ENCODE results near the gene BBS9.
"Not testable (repeated sequence)": the region's sequence is repeated elsewhere in the genome, so short reads cannot be mapped to it uniquely, and the experiment has no call there.

DNA sequence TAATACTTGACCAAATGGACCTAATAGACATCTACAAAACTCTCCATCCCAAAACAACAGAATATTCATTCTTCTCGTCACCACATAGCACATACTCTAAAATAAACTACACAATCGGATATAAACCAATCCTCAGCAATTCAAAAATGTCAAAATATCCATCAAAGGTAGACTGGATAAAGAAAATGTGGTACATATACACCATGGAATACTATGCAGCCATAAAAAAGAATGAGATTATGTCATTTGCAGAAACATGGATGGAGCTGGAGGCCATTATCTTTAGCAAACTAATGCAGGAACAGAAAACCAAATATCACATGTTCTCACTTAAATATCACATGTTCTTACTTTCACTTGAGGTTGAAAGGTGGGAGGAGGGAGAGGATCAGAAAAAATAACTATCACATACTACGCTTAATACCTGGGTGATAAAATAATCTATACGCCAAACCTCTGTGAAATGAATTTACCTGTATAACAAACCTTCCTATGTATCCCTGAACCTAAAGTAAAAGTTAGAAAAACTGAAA is 142.5 kb downstream of the BBS9 start:
- TF ChIP-seq POLR2A (IDR thresholded peaks at IDR 0.05; ENCODE audit: low read depth, low read length); BHLHE40 (IDR thresholded peaks at IDR 0.05; ENCODE audit: low read depth, low read length); RAD21 (IDR thresholded peaks at IDR 0.05; ENCODE audit: low read length); MAZ (IDR thresholded peaks at IDR 0.05; ENCODE audit: borderline replicate concordance, low read depth, low read length); FOS (IDR thresholded peaks at IDR 0.05; ENCODE audit: low read depth, low read length); CEBPB (IDR thresholded peaks at IDR 0.05; ENCODE audit: low read depth, low read length); MXI1 (IDR thresholded peaks at IDR 0.05; ENCODE audit: borderline replicate concordance, low read depth, low read length); RCOR1 (IDR thresholded peaks at IDR 0.05; ENCODE audit: insufficient replicate concordance, low read length): not testable (repeated sequence)
- TF ChIP-seq, protein P1, sequence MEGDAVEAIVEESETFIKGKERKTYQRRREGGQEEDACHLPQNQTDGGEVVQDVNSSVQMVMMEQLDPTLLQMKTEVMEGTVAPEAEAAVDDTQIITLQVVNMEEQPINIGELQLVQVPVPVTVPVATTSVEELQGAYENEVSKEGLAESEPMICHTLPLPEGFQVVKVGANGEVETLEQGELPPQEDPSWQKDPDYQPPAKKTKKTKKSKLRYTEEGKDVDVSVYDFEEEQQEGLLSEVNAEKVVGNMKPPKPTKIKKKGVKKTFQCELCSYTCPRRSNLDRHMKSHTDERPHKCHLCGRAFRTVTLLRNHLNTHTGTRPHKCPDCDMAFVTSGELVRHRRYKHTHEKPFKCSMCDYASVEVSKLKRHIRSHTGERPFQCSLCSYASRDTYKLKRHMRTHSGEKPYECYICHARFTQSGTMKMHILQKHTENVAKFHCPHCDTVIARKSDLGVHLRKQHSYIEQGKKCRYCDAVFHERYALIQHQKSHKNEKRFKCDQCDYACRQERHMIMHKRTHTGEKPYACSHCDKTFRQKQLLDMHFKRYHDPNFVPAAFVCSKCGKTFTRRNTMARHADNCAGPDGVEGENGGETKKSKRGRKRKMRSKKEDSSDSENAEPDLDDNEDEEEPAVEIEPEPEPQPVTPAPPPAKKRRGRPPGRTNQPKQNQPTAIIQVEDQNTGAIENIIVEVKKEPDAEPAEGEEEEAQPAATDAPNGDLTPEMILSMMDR (conservative IDR thresholded peaks at IDR 0.05; ENCODE audit: low read depth, low read length): not testable (repeated sequence)
- TF ChIP-seq, protein P2, sequence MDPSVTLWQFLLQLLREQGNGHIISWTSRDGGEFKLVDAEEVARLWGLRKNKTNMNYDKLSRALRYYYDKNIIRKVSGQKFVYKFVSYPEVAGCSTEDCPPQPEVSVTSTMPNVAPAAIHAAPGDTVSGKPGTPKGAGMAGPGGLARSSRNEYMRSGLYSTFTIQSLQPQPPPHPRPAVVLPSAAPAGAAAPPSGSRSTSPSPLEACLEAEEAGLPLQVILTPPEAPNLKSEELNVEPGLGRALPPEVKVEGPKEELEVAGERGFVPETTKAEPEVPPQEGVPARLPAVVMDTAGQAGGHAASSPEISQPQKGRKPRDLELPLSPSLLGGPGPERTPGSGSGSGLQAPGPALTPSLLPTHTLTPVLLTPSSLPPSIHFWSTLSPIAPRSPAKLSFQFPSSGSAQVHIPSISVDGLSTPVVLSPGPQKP (IDR thresholded peaks at IDR 0.05; ENCODE audit: borderline replicate concordance, low read depth, low read length): not testable (repeated sequence)
- TF ChIP-seq, protein P3, sequence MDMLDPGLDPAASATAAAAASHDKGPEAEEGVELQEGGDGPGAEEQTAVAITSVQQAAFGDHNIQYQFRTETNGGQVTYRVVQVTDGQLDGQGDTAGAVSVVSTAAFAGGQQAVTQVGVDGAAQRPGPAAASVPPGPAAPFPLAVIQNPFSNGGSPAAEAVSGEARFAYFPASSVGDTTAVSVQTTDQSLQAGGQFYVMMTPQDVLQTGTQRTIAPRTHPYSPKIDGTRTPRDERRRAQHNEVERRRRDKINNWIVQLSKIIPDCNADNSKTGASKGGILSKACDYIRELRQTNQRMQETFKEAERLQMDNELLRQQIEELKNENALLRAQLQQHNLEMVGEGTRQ (IDR thresholded peaks at IDR 0.05; ENCODE audit: low read depth, low read length): not testable (repeated sequence)
